Measurements from ENCODE around the gene TENM3.

GRCh38 chr4:182825003-182825402, 581.8 kb downstream of the TENM3 start:
- TF ChIP-seq ZNF391 (tag by site-specific recombination; IDR thresholded peaks at IDR 0.05; ENCODE audit: borderline replicate concordance, low read depth) (no peak), CTCF (tag by site-specific recombination; IDR thresholded peaks at IDR 0.05) (no peak), ZNF239 (tag by site-specific recombination; IDR thresholded peaks at IDR 0.05) (no peak), MYNN (tag by site-specific recombination; IDR thresholded peaks at IDR 0.05; ENCODE audit: borderline replicate concordance) (no peak), ZBTB44 (tag by site-specific recombination; IDR thresholded peaks at IDR 0.05) (no peak), ZNF112 (tag by site-specific recombination; IDR thresholded peaks at IDR 0.05) (no peak), ZNF776 (tag by site-specific recombination; IDR thresholded peaks at IDR 0.05; ENCODE audit: borderline replicate concordance) (no peak), ZBTB49 (tag by site-specific recombination; IDR thresholded peaks at IDR 0.05; ENCODE audit: low read depth) (no peak), ZNF324 (tag by site-specific recombination; IDR thresholded peaks at IDR 0.05) (no peak), ZNF830 (tag by site-specific recombination; IDR thresholded peaks at IDR 0.05; ENCODE audit: low read depth) (no peak), ZNF354C (tag by site-specific recombination; IDR thresholded peaks at IDR 0.05; ENCODE audit: borderline replicate concordance, low read depth) (no peak)
- TF ChIP-seq, protein P1, sequence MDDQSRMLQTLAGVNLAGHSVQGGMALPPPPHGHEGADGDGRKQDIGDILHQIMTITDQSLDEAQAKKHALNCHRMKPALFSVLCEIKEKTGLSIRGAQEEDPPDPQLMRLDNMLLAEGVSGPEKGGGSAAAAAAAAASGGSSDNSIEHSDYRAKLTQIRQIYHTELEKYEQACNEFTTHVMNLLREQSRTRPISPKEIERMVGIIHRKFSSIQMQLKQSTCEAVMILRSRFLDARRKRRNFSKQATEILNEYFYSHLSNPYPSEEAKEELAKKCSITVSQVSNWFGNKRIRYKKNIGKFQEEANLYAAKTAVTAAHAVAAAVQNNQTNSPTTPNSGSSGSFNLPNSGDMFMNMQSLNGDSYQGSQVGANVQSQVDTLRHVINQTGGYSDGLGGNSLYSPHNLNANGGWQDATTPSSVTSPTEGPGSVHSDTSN (CRISPR knock-in tag; IDR thresholded peaks at IDR 0.05) = no peak
